GM12878 (cell line): ENCODE measurements around the gene SLC5A11. TPM values are rescaled to one million over a fixed set of nuclear protein-coding genes. Genes with fewer than 3 reads are reported as not detected.
A peak's percentile ranks its signal among the peaks of the same experiment; 100 is the strongest.

Experiments used
- ATAC-seq: fragments of 200-7000 bp; cut with Tn5 transposase; 3 replicates; pipeline ENCODE4 v1.9.1; 2020; ENCODE audit warnings: mild to moderate bottlenecking, moderate library complexity
- BruUV-seq: library from RNA; stranded (reverse); fragments of 400-500 nt; replicated peaks from 2 replicates; lab custom pipeline; 2021; lab: Mats Ljungman, UMichigan
- CTCF ChIA-PET: fragments of 300-600 bp; sonication (Branson Sonifier 250); formaldehyde crosslinking; extraction: SDS; loops from one replicate; lab custom pipeline; 2021; ENCODE audit warnings: inconsistent platforms; lab: Yijun Ruan, JAX
- POLR2A ChIA-PET: fragments of 350-600 bp; formaldehyde crosslinking; extraction: SDS; loops from one replicate; lab custom pipeline; 2021; ENCODE audit warnings: inconsistent platforms; lab: Charles Lee
- RAD21 ChIA-PET: fragments of 300-600 bp; sonication (Branson Sonifier 250); formaldehyde crosslinking; loops from one replicate; lab custom pipeline; 2023; ENCODE audit warnings: antibody characterized with exemption; ENCODE audit not compliant: unreplicated experiment; lab: Charles Lee
- SMC1A ChIA-PET: fragments of 300-600 bp; sonication (Branson Sonifier 250); formaldehyde crosslinking; loops from one replicate; lab custom pipeline; 2023; ENCODE audit not compliant: unreplicated experiment, uncharacterized antibody; lab: Charles Lee
- DNase-seq: peaks from one replicate; pipeline ENCODE4 v3.0.0-alpha.2; 2011; ENCODE audit warnings: low read depth, low spot score
- FAIRE-seq: peaks from 3 replicates; lab custom pipeline; 2011; peaks lifted over from hg19 to GRCh38; lab: Jason Lieb, UNC
- H2AFZ ChIP-seq: 2 replicates; pipeline ENCODE4 v1.6.0; 2011; ENCODE audit warnings: low read depth, low read length, control low read depth; ENCODE audit not compliant: control insufficient read depth
- H3K27ac ChIP-seq: 2 replicates; pipeline ENCODE4 v1.5.1; 2011; ENCODE audit warnings: control low read depth; ENCODE audit not compliant: control insufficient read depth, insufficient read depth
- H3K27me3 ChIP-seq, 2 experiments: replicated peaks in 1 of 2; 2 replicates each; pipeline versions ENCODE4 v1.6.0 to v1.6.1; 2011; ENCODE audit warnings: low read length in 1 of 2; ENCODE audit not compliant: control insufficient read depth in 2 of 2, insufficient read depth in 2 of 2
- H3K36me3 ChIP-seq, 2 experiments: 2 replicates each; pipeline ENCODE4 v1.5.1; 2011; ENCODE audit warnings: low read length in 1 of 2; ENCODE audit not compliant: control insufficient read depth in 2 of 2, insufficient read depth in 2 of 2
- H3K4me1 ChIP-seq: 2 replicates; pipeline ENCODE4 v1.6.1; 2011; ENCODE audit warnings: mild to moderate bottlenecking, low read length, moderate library complexity, mixed read lengths; ENCODE audit not compliant: control insufficient read depth, insufficient read depth
- H3K4me2 ChIP-seq: 2 replicates; pipeline ENCODE4 v1.6.0; 2011; ENCODE audit warnings: control low read depth; ENCODE audit not compliant: control insufficient read depth, insufficient read depth
- H3K4me3 ChIP-seq: fragments of 200-600 bp; sonication (generic); 2 replicates; pipeline ENCODE4 v1.5.1; 2016
- H3K79me2 ChIP-seq: 2 replicates; pipeline ENCODE4 v1.6.0; 2011; ENCODE audit warnings: low read length; ENCODE audit not compliant: control insufficient read depth, insufficient read depth
- H3K9ac ChIP-seq: 2 replicates; pipeline ENCODE4 v1.8.0; 2011; ENCODE audit warnings: low read length, control low read depth, mixed read lengths; ENCODE audit not compliant: control insufficient read depth, insufficient read depth
- H3K9me3 ChIP-seq: replicated peaks from 3 replicates; pipeline ENCODE4 v1.5.1; 2011; ENCODE audit warnings: mild to moderate bottlenecking, low read length; ENCODE audit not compliant: control insufficient read depth, insufficient read depth
- H4K20me1 ChIP-seq: 2 replicates; pipeline ENCODE4 v1.6.0; 2011; ENCODE audit not compliant: control insufficient read depth, insufficient read depth
- FOXM1 ChIP-seq: IDR thresholded peaks from 2 replicates; pipeline ENCODE4 v1.6.1; 2012; ENCODE audit warnings: low read depth, mild to moderate bottlenecking, inconsistent platforms, low read length, moderate library complexity
- ZBTB40 ChIP-seq: fragments of 450-650 bp; IDR thresholded peaks from 2 replicates; pipeline ENCODE4 v1.6.1; 2016; ENCODE audit warnings: mild to moderate bottlenecking, moderate library complexity, borderline replicate concordance
- ZNF217 ChIP-seq: fragments of 450-650 bp; IDR thresholded peaks from 2 replicates; pipeline ENCODE4 v1.6.1; 2017; ENCODE audit warnings: antibody characterized with exemption, mild to moderate bottlenecking
- ZNF274 ChIP-seq: IDR thresholded peaks from one replicate; pipeline ENCODE4 v1.8.0; 2011; ENCODE audit not compliant: insufficient read length, insufficient read depth
- WGBS: methylation state at CpG from one replicate; pipeline ENCODE4 v1.1.6; 2016; ENCODE audit warnings: low lambda C conversion rate; ENCODE audit not compliant: insufficient replicate concordance, insufficient coverage; ENCODE audit errors: missing lambda C conversion rate; 5-methylcytosine and 5-hydroxymethylcytosine counted together
- in situ Hi-C: fragments of 300-500 bp; cut with MboI; formaldehyde crosslinking; loops from 9 replicates; pipeline ENCODE4 v1.14.3; 2018; ENCODE audit warnings: mixed read lengths
- intact Hi-C: fragments of 100-400 bp; cut with micrococcal nuclease; formaldehyde crosslinking; loops from one replicate; pipeline ENCODE4 v1.14.2; 2022; ENCODE audit not compliant: unreplicated experiment
- polyA plus RNA-seq, 11 experiments: library from polyadenylated mRNA; depleted of rRNA in 4 of 11; unstranded in 6 of 11; stranded (reverse) in 5 of 11; fragments of >200 nt; fragmentation: Nextera tagmentation in 4 of 11; fragmentation: Illumina TruSeq in 1 of 11; extraction: Ambion mirVana in 4 of 11; extraction: Trizol in 1 of 11; gene quantifications; 1 replicate in 1 of 11; 2 replicates in 10 of 11; pipeline versions ENCODE4 v1.2.1 to v1.2.3, GENCODE V29; 2011 to 2016; ENCODE audit warnings: inconsistent platforms in 2 of 11, missing spikeins in 2 of 11, low read depth in 1 of 11
- total RNA-seq, 4 experiments: library from RNA; depleted of rRNA in 3 of 4; stranded (reverse); fragments of >200 nt in 3 of 4; fragmentation: Illumina TruSeq in 1 of 4; extraction: Trizol in 1 of 4; gene quantifications; 2 replicates each; pipeline versions ENCODE4 v1.2.1 to v1.2.3, GENCODE V29; 2013 to 2021
- TF ChIP-seq, protein P1 (sequence below): fragments of 450-650 bp; IDR thresholded peaks from 2 replicates; pipeline ENCODE4 v1.6.1; 2014; ENCODE audit warnings: mild to moderate bottlenecking
- TF ChIP-seq, protein P2 (sequence below): fragments of 450-650 bp; IDR thresholded peaks from 2 replicates; pipeline ENCODE4 v1.6.1; 2016; ENCODE audit warnings: mild to moderate bottlenecking

The SLC5A11 gene
- total and polyA plus RNA-seq, 10 of the 15 experiments (the other 5 are each of a cell fraction or from before 2014, with no cell fraction given) = 0.10 TPM; not detected in 9

GRCh38 chr16:24930440-24930839, 84.7 kb downstream of the SLC5A11 start:
- Histone ChIP-seq H2AFZ (no peak overlapping the region), H3K9me3 (no peaks in the 10 kb centered on the region), H3K4me2 (no peak overlapping the region), H3K9ac (no peak overlapping the region), H3K4me1 (no peaks in the 10 kb centered on the region), H3K36me3 (peaks cover 33 to 51% of the 10 kb centered on the region in 2 experiments), H3K4me3 (no peak overlapping the region), H4K20me1 (no peaks in the 10 kb centered on the region), H3K27ac (no peak overlapping the region), H3K27me3 (no peaks in the 10 kb centered on the region), H3K79me2 (no peaks in the 10 kb centered on the region)
- SMC1A ChIA-PET = no interaction called here
- ATAC-seq = no peak
- RAD21 ChIA-PET = no interaction called here
- intact Hi-C loops (no loop called here), in situ Hi-C loops (no loop called here)
- WGBS = 100% methylated on average over 6 of the region's 6 CpGs
- POLR2A ChIA-PET = interaction anchor here (0.6 to 1.4 kb wide), 2 partner anchors 10 to 14 kb away, joined by 3 to 4 read pairs; no protein-coding TSS in a partner anchor
- CTCF ChIA-PET = no interaction called here
- TF ChIP-seq ZNF217 = no peak
- TF ChIP-seq, protein P1, sequence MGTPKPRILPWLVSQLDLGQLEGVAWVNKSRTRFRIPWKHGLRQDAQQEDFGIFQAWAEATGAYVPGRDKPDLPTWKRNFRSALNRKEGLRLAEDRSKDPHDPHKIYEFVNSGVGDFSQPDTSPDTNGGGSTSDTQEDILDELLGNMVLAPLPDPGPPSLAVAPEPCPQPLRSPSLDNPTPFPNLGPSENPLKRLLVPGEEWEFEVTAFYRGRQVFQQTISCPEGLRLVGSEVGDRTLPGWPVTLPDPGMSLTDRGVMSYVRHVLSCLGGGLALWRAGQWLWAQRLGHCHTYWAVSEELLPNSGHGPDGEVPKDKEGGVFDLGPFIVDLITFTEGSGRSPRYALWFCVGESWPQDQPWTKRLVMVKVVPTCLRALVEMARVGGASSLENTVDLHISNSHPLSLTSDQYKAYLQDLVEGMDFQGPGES = no peak
- peak; percentile 41; the same call in 1 of the 2 replicates for TF ChIP-seq ZBTB40
- TF ChIP-seq, protein P2, sequence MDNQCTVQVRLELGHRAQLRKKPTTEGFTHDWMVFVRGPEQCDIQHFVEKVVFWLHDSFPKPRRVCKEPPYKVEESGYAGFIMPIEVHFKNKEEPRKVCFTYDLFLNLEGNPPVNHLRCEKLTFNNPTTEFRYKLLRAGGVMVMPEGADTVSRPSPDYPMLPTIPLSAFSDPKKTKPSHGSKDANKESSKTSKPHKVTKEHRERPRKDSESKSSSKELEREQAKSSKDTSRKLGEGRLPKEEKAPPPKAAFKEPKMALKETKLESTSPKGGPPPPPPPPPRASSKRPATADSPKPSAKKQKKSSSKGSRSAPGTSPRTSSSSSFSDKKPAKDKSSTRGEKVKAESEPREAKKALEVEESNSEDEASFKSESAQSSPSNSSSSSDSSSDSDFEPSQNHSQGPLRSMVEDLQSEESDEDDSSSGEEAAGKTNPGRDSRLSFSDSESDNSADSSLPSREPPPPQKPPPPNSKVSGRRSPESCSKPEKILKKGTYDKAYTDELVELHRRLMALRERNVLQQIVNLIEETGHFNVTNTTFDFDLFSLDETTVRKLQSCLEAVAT = no peak
- TF ChIP-seq ZNF274 = no peak
- TF ChIP-seq FOXM1 = no peak
- FAIRE-seq = no peak
- BruUV-seq = no TSS peak
- DNase-seq = no peak
